Parathyroid adenoma (tissue), 2 donors: ENCODE results near the gene PSEN1.
A peak's percentile ranks its signal among the peaks of the same experiment; 100 is the strongest.

Experiments used
- H2AFZ ChIP-seq: fragments of 300-600 bp; sonication (generic); one replicate; pipeline ENCODE4 v1.7.0; 2017; ENCODE audit warnings: antibody characterized with exemption, mild to moderate bottlenecking
- H3K27ac ChIP-seq: fragments of 300-600 bp; sonication (generic); one replicate; pipeline ENCODE4 v1.7.0; 2017
- H3K27me3 ChIP-seq: fragments of 300-600 bp; sonication (generic); one replicate; pipeline ENCODE4 v1.7.0; 2017; ENCODE audit warnings: low read length; ENCODE audit not compliant: control insufficient read depth, insufficient read depth
- H3K36me3 ChIP-seq: fragments of 300-600 bp; sonication (generic); one replicate; pipeline ENCODE4 v1.7.0; 2017; ENCODE audit warnings: low read length; ENCODE audit not compliant: control insufficient read depth, insufficient read depth
- H3K4me1 ChIP-seq: fragments of 300-600 bp; sonication (generic); one replicate; pipeline ENCODE4 v1.7.0; 2017; ENCODE audit warnings: control low read depth
- H3K4me2 ChIP-seq: fragments of 300-600 bp; sonication (generic); one replicate; pipeline ENCODE4 v1.7.0; 2017; ENCODE audit warnings: low read length
- H3K4me3 ChIP-seq: fragments of 300-600 bp; sonication (generic); one replicate; pipeline ENCODE4 v1.7.0; 2017; ENCODE audit warnings: low read depth, low read length
- H3K79me2 ChIP-seq: fragments of 300-600 bp; sonication (generic); one replicate; pipeline ENCODE4 v1.7.0; 2017; ENCODE audit warnings: control low read depth
- H3K9ac ChIP-seq: fragments of 300-600 bp; sonication (generic); one replicate; pipeline ENCODE4 v1.7.0; 2017; ENCODE audit warnings: mild to moderate bottlenecking
- H3K9me3 ChIP-seq: fragments of 300-600 bp; sonication (generic); one replicate; pipeline ENCODE4 v1.7.0; 2017; ENCODE audit warnings: low read length; ENCODE audit not compliant: control insufficient read depth
- TF ChIP-seq, protein P1 (sequence below): fragments of 300-600 bp; sonication (generic); IDR thresholded peaks from one replicate; pipeline ENCODE4 v1.7.0; 2017; ENCODE audit warnings: antibody characterized with exemption, mild to moderate bottlenecking
- donor health status: primary hyperparathyroidism.

The PSEN1 gene

DNA sequence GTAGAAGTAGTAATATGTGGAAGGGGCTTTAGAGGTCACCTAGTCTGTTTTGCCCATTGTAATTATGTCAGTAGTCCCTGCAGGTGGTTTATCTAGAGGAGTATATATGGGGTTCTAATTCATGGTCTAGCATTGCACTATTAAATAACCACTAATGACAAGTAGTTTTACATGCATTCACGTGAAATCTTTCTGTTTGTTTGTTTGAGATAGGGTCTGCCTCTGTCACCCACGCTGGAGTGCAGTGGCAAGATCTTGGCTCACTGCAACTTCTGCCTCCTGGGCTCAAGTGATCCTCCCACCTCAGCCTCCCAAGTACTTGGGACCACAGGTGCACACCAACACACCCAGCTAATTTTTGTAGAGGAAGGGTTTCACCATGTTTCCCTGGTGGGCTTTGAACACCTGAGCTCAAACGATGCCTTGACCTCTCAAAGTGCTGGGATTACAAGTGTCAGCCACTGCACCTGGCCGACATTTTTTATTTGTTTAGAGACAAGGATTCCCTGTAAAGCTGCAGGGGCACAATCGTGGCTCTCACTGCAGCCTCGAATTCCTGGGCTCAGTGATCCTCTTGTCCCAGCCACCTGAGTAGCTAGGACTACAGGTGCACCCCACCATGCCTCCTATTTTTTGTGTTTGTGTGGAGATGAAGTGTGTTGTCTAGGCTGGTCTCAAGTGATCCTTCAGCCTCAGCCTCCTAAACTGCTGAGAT is 12.0 kb upstream of the PSEN1 start:
- no peak overlapping the region for H3K27ac ChIP-seq
- no peaks in the 10 kb centered on the region for H3K9me3 ChIP-seq
- H3K4me1 ChIP-seq, result no peaks in the 10 kb centered on the region
- no peak overlapping the region for H3K4me2 ChIP-seq
- H3K9ac ChIP-seq, result no peak overlapping the region
- H3K4me3 ChIP-seq, result no peak overlapping the region
- TF ChIP-seq, protein P1, sequence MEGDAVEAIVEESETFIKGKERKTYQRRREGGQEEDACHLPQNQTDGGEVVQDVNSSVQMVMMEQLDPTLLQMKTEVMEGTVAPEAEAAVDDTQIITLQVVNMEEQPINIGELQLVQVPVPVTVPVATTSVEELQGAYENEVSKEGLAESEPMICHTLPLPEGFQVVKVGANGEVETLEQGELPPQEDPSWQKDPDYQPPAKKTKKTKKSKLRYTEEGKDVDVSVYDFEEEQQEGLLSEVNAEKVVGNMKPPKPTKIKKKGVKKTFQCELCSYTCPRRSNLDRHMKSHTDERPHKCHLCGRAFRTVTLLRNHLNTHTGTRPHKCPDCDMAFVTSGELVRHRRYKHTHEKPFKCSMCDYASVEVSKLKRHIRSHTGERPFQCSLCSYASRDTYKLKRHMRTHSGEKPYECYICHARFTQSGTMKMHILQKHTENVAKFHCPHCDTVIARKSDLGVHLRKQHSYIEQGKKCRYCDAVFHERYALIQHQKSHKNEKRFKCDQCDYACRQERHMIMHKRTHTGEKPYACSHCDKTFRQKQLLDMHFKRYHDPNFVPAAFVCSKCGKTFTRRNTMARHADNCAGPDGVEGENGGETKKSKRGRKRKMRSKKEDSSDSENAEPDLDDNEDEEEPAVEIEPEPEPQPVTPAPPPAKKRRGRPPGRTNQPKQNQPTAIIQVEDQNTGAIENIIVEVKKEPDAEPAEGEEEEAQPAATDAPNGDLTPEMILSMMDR, result no peak
- no peaks in the 10 kb centered on the region for H3K36me3 ChIP-seq
- H3K79me2 ChIP-seq, result no peaks in the 10 kb centered on the region
- no peaks in the 10 kb centered on the region for H3K27me3 ChIP-seq
- H2AFZ ChIP-seq, result no peak overlapping the region

DNA sequence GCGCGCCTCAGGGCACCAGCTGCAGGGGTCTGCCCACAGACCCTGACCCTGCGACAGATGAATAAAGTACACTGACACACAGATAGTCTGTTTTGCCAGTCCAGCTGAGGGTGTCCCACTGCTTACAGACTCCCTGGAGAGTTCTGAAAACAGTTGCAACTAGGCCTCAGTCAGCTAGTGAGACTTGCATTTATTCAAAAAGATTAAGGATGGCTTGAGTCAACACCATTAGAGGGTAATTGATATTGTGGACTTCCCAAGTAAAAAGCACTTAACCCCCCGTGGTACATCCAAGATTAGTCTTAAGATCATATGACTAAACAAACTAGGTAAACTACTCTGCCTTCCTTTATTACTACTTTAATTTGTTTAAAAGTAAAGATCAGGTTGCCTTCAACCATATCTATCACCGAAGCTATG is 11.1 kb upstream of the PSEN1 start:
- no peaks in the 10 kb centered on the region for H3K27me3 ChIP-seq
- H3K4me1 ChIP-seq, result no peaks in the 10 kb centered on the region
- H3K9ac ChIP-seq, result no peak overlapping the region
- H3K4me3 ChIP-seq, result no peak overlapping the region
- no peaks in the 10 kb centered on the region for H3K36me3 ChIP-seq
- TF ChIP-seq, protein P1, result no peak
- H2AFZ ChIP-seq, result no peak overlapping the region
- H3K27ac ChIP-seq, result no peak overlapping the region
- H3K9me3 ChIP-seq, result no peaks in the 10 kb centered on the region
- H3K79me2 ChIP-seq, result no peaks in the 10 kb centered on the region
- H3K4me2 ChIP-seq, result no peak overlapping the region

DNA sequence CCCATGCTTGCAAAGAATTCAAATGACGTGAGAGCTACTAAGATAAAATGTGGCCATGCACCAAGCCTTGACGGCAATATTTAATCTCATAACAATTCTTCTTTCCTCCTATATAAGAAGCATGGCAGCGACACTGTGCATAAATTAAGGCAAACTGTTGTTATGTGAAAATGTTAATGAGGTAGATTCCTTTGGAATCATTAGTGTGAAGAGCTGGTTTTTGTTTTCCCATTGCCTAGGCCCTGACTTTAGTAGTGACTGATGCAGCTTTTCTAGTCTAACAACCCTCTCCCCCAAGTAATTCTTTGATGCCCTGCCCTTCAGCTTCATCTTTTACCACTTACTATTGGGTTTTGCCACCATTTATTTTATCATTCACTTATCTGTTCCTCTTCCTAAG is 10.6 kb upstream of the PSEN1 start:
- H3K36me3 ChIP-seq, result no peaks in the 10 kb centered on the region

DNA sequence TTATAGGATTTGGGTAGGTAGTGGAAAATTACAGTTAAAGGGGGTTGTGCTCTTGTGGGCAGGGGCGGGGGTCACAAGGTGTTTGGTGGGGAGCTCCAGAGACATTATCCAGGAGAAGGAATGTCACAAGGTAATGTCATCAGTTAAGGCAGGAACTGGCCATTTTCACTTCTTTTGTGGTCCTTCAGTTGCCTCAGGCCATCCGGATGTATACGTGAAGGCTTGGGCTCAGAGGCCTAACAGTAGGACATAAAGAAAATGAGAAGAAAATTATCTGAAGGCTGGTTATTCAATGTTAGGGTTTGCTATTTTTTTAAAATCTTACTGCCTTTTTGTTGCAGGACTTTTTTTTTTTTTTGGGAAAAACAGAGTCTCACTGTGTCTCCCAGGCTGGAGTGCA is 2.5 kb upstream of the PSEN1 start:
- no peak overlapping the region for H3K4me3 ChIP-seq
- H3K79me2 ChIP-seq, result peaks cover 15% of the 10 kb centered on the region
- H3K9me3 ChIP-seq, result no peaks in the 10 kb centered on the region
- H3K27me3 ChIP-seq, result no peaks in the 10 kb centered on the region
- no peak overlapping the region for H3K9ac ChIP-seq
- no peaks in the 10 kb centered on the region for H3K4me1 ChIP-seq
- no peak overlapping the region for H3K27ac ChIP-seq
- TF ChIP-seq, protein P1, result no peak
- H2AFZ ChIP-seq, result no peak overlapping the region
- no peak overlapping the region for H3K4me2 ChIP-seq
- H3K36me3 ChIP-seq, result no peaks in the 10 kb centered on the region

More for the DNA sequence above, 10.6 kb upstream of the PSEN1 start:
- Histone ChIP-seq H3K9ac (no peak overlapping the region), H3K27ac (no peak overlapping the region), H3K4me2 (no peak overlapping the region), H2AFZ (no peak overlapping the region), H3K4me3 (no peak overlapping the region), H3K79me2 (no peaks in the 10 kb centered on the region), H3K9me3 (no peaks in the 10 kb centered on the region), H3K4me1 (no peaks in the 10 kb centered on the region), H3K27me3 (no peaks in the 10 kb centered on the region)
- TF ChIP-seq, protein P1, result no peak

DNA sequence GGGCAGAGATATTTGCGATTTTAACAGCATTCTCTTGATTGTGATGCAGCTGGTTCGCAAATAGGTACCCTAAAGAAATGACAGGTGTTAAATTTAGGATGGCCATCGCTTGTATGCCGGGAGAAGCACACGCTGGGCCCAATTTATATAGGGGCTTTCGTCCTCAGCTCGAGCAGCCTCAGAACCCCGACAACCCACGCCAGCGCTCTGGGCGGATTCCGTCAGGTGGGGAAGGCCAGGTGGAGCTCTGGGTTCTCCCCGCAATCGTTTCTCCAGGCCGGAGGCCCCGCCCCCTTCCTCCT is 271 bp upstream of the PSEN1 start:
- Histone ChIP-seq H3K4me2 (peak overlapping the region; percentile 98), H3K27me3 (no peaks in the 10 kb centered on the region), H3K4me1 (no peaks in the 10 kb centered on the region), H3K27ac (peak overlapping the region; percentile 77), H3K79me2 (peaks cover 27% of the 10 kb centered on the region), H3K9me3 (no peaks in the 10 kb centered on the region), H3K4me3 (peak overlapping the region; percentile 94), H3K36me3 (no peaks in the 10 kb centered on the region), H2AFZ (peak overlapping the region; percentile 94), H3K9ac (no peak overlapping the region)
- TF ChIP-seq, protein P1, result no peak
